GM12872 (cell line): Measurements from ENCODE around the gene TDRD7.

ENCODE experiments used
- TF ChIP-seq, protein P1 (sequence below): IDR thresholded peaks from 3 replicates; pipeline ENCODE4 v1.5.1; 2011; ENCODE audit warnings: low read depth, mild to moderate bottlenecking, low read length, moderate library complexity; ENCODE audit not compliant: insufficient read depth

Gene TDRD7

GRCh38 chr9:97366476-97366875, 45.4 kb upstream of the TDRD7 start:
- TF ChIP-seq, protein P1, sequence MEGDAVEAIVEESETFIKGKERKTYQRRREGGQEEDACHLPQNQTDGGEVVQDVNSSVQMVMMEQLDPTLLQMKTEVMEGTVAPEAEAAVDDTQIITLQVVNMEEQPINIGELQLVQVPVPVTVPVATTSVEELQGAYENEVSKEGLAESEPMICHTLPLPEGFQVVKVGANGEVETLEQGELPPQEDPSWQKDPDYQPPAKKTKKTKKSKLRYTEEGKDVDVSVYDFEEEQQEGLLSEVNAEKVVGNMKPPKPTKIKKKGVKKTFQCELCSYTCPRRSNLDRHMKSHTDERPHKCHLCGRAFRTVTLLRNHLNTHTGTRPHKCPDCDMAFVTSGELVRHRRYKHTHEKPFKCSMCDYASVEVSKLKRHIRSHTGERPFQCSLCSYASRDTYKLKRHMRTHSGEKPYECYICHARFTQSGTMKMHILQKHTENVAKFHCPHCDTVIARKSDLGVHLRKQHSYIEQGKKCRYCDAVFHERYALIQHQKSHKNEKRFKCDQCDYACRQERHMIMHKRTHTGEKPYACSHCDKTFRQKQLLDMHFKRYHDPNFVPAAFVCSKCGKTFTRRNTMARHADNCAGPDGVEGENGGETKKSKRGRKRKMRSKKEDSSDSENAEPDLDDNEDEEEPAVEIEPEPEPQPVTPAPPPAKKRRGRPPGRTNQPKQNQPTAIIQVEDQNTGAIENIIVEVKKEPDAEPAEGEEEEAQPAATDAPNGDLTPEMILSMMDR = no peak

DNA sequence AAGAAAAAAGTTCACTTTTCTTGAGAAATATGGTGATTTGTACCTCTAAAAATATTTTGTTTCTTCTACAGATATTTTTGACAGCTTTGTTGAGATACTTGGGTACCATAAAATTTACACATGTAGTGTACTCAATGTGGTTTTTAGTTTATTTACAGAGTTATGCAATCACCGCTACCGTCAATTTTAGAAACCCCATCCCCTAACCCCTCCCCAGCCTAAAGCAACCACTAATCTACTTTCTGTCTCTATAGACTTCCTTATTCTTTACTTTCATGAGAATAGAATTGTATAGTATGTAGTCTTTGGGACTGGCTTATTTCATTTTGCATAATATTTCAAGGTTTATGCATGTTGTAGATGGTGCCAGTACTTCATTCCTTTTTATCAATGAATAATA, 45.0 kb upstream of the TDRD7 start:
- TF ChIP-seq, protein P1 = no peak

DNA sequence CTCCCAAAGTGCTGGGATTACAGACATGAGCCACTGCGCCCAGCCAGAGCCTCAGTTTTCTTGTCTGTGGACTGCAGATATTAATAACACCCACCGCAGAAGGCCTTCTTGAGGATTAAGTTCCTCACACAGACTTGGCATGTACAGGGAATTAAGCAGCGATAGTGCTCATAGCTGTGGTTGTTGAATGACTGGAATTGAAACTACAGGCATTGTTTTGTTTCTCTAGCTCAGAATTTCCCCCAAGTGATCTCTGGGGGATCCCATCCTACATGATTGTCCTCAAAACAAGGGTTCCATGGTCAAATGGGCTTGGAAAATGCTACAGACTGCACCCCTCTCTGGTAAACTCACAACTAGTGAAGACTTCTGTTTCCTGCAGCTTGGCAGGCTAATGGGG, 44.2 kb upstream of the TDRD7 start:
- TF ChIP-seq, protein P1 = no peak

- TF ChIP-seq, protein P1 = no peak
Observed at GRCh38 chr9:97368964-97369363, 42.9 kb upstream of the TDRD7 start.

GRCh38 chr9:97372580-97372979, 39.3 kb upstream of the TDRD7 start:
- TF ChIP-seq, protein P1 = no peak

- TF ChIP-seq, protein P1 = no peak
Observed at GRCh38 chr9:97373331-97373730, 38.6 kb upstream of the TDRD7 start.

GRCh38 chr9:97374811-97375210, 37.1 kb upstream of the TDRD7 start:
- TF ChIP-seq, protein P1 = no peak

DNA sequence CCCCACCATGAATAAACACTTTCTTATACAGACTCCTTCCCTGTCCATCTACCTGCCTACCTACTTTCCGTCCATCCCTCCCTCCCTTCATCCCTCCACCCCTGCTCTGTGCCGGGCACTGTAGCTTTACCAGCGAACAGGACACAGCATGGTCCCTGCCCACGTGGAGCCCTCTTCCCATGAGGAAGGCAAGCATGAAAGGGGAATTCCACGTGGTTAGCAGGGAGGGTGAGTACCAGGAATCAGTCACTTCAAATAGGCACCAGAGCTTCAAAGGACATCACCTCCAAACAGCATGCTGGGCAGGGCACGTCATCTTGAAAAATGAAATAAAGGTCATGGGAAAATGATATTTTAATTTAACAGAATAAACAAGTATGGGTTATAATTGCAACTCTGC, 35.0 kb upstream of the TDRD7 start:
- TF ChIP-seq, protein P1 = no peak
